Panc1 (cell line): ENCODE data around the gene FILIP1L. TPM values are rescaled to one million over a fixed set of nuclear protein-coding genes. Genes with fewer than 3 reads are reported as not detected.
A peak's percentile ranks its signal among the peaks of the same experiment; 100 is the strongest.

Experiments
- ATAC-seq: fragments of 200-7000 bp; cut with Tn5 transposase; 2 replicates; pipeline ENCODE4 v1.9.1; 2020; ENCODE audit warnings: mild to moderate bottlenecking, moderate library complexity
- BruUV-seq: library from RNA; stranded (reverse); fragments of 400-500 nt; replicated peaks from 2 replicates; lab custom pipeline; 2021; lab: Mats Ljungman, UMichigan
- CTCF ChIA-PET: fragments of 300-600 bp; sonication (Branson Sonifier 250); formaldehyde crosslinking; loops from one replicate; lab custom pipeline; 2022; ENCODE audit warnings: antibody characterized with exemption; lab: Charles Lee
- POLR2A ChIA-PET: fragments of 300-600 bp; sonication (Branson Sonifier 250); formaldehyde crosslinking; loops from one replicate; lab custom pipeline; 2022; ENCODE audit warnings: antibody characterized with exemption; lab: Charles Lee
- DNase-seq: peaks from one replicate; pipeline ENCODE4 v3.0.0-alpha.2; 2010; ENCODE audit warnings: low read depth, low spot score
- H3K27ac ChIP-seq: 2 replicates; pipeline ENCODE4 v1.5.1; 2011; ENCODE audit warnings: mild to moderate bottlenecking, low read length, inconsistent platforms
- H3K27me3 ChIP-seq: fragments of 200-500 bp; sonication (Bioruptor generic); 2 replicates; pipeline ENCODE4 v1.6.0; 2014; ENCODE audit warnings: low read length, inconsistent platforms; ENCODE audit not compliant: control insufficient read depth, insufficient read depth
- H3K36me3 ChIP-seq: fragments of 200-500 bp; sonication (Bioruptor generic); 2 replicates; pipeline ENCODE4 v1.5.1; 2014; ENCODE audit warnings: inconsistent platforms, mild to moderate bottlenecking, low read length, moderate library complexity; ENCODE audit not compliant: control insufficient read depth, insufficient read depth
- H3K4me1 ChIP-seq: 2 replicates; pipeline ENCODE4 v1.5.1; 2011; ENCODE audit warnings: inconsistent platforms, mild to moderate bottlenecking, low read length, moderate library complexity; ENCODE audit not compliant: control insufficient read depth, insufficient read depth
- H3K4me3 ChIP-seq, 2 experiments: 2 replicates each; pipeline ENCODE4 v1.5.1; 2011 to 2012; ENCODE audit warnings: low read depth in 2 of 2, low read length in 2 of 2, mild to moderate bottlenecking in 2 of 2, inconsistent platforms in 1 of 2, moderate library complexity in 1 of 2
- H3K9me3 ChIP-seq: fragments of 200-500 bp; sonication (Bioruptor generic); 2 replicates; pipeline ENCODE4 v1.5.1; 2014; ENCODE audit warnings: low read depth, mild to moderate bottlenecking, inconsistent platforms, low read length, moderate library complexity; ENCODE audit not compliant: control insufficient read depth, insufficient read depth
- CTCF ChIP-seq: fragments of 450-650 bp; IDR thresholded peaks from 2 replicates; pipeline ENCODE4 v1.5.1; 2017; ENCODE audit warnings: mild to moderate bottlenecking
- POLR2AphosphoS5 ChIP-seq: IDR thresholded peaks from 2 replicates; pipeline ENCODE4 v1.6.1; 2012; ENCODE audit warnings: mild to moderate bottlenecking, low read depth, low read length, moderate library complexity
- REST ChIP-seq, 2 experiments: IDR thresholded peaks; 2 replicates each; pipeline ENCODE4 v1.6.1; 2011 to 2012; ENCODE audit warnings: low read depth in 2 of 2, control low read depth in 1 of 2, low read length in 1 of 2, mild to moderate bottlenecking in 1 of 2, moderate library complexity in 1 of 2; ENCODE audit not compliant: insufficient read depth in 1 of 2
- SIN3A ChIP-seq: IDR thresholded peaks from 2 replicates; pipeline ENCODE4 v1.6.1; 2012; ENCODE audit warnings: low read depth, mild to moderate bottlenecking, low read length, moderate library complexity, borderline replicate concordance; ENCODE audit not compliant: insufficient read depth
- TCF7L2 ChIP-seq: IDR thresholded peaks from 2 replicates; pipeline ENCODE4 v1.6.1; 2011; ENCODE audit warnings: mild to moderate bottlenecking, low read depth, low read length, inconsistent platforms
- in situ Hi-C: cut with HindIII; loops from 2 replicates; pipeline ENCODE4 v1.10.0; 2016; ENCODE audit warnings: low sequenced_read_pairs, low pct_unique_long_range_greater_than_20kb
- intact Hi-C: fragments of 100-400 bp; cut with micrococcal nuclease; formaldehyde crosslinking; loops from one replicate; pipeline ENCODE4 v1.10.0; 2022; ENCODE audit not compliant: unreplicated experiment
- total RNA-seq: library from RNA; stranded (reverse); gene quantifications from one replicate; pipeline ENCODE4 v1.2.1, GENCODE V29; 2021; ENCODE audit not compliant: unreplicated experiment

Gene FILIP1L
- total RNA-seq, 1 experiment from 2014 or later, result 3.2 TPM

DNA sequence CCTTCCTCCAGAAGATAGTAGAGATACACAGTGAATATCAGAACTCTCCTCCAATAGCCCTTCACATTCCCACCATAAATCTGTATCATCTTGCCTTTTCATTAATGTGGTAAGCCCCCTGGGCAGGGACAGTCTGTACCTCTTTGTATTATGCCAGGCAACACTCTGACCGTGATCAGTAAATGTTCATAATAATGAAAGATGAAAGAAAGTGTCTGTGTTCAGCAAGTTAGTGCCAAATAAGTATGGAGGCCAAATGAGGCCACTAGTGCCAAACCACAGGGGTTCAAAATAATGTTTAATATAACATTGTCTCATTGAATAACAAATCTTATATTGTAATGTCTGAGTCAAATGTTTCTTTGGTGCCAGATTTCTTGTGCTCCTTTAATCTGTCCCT lies 192.3 kb downstream of the FILIP1L start:
- TF ChIP-seq SIN3A (no peak), POLR2AphosphoS5 (no peak), TCF7L2 (no peak), CTCF (no peak), REST (IDR thresholded peaks at IDR 0.05; ENCODE audit: insufficient read depth in 1 of 2, low read depth in 2 of 2, low read length in 1 of 2) (no peak)
- in situ Hi-C loops (no loop called here), intact Hi-C loops (no loop called here)
- Histone ChIP-seq H3K4me1 (no peaks in the 10 kb centered on the region), H3K36me3 (no peaks in the 10 kb centered on the region), H3K27ac (no peak overlapping the region), H3K27me3 (no peaks in the 10 kb centered on the region), H3K4me3 (no peak overlapping the region), H3K9me3 (no peaks in the 10 kb centered on the region)
- no peak for DNase-seq
- ATAC-seq, result no peak
- ChIA-PET CTCF (no interaction called here), POLR2A (no interaction called here)
- BruUV-seq, result no TSS peak

- no TSS peak for BruUV-seq
- intact Hi-C loops, result no loop called here
- Histone ChIP-seq H3K36me3 (no peaks in the 10 kb centered on the region), H3K4me3 (no peak overlapping the region), H3K9me3 (no peaks in the 10 kb centered on the region), H3K27ac (peak overlapping the region; percentile 54; the same call in 1 of the 2 replicates), H3K27me3 (no peaks in the 10 kb centered on the region), H3K4me1 (no peaks in the 10 kb centered on the region)
- ATAC-seq, result no peak
- DNase-seq, result no peak
- TF ChIP-seq POLR2AphosphoS5 (no peak), CTCF (no peak), SIN3A (no peak), TCF7L2 (no peak), REST (IDR thresholded peaks at IDR 0.05; ENCODE audit: insufficient read depth in 1 of 2, low read depth in 2 of 2, low read length in 1 of 2) (no peak)
- POLR2A ChIA-PET, result no interaction called here
- in situ Hi-C loops, result no loop called here
- CTCF ChIA-PET, result no interaction called here
Observed at GRCh38 chr3:99921377-99921695, 193.0 kb downstream of the FILIP1L start.
